GM10266 (cell line): ENCODE data around the gene SLC6A3.

Experiments
- DNase-seq: peaks from one replicate; pipeline ENCODE4 v3.0.0; 2012; ENCODE audit errors: extremely low spot score
- TF ChIP-seq, protein P1 (sequence below): IDR thresholded peaks from 2 replicates; pipeline ENCODE4 v1.5.1; 2012; ENCODE audit warnings: mild to moderate bottlenecking, low read depth; ENCODE audit not compliant: control insufficient read depth, insufficient read depth; ENCODE audit errors: missing control alignments

The SLC6A3 gene

DNA sequence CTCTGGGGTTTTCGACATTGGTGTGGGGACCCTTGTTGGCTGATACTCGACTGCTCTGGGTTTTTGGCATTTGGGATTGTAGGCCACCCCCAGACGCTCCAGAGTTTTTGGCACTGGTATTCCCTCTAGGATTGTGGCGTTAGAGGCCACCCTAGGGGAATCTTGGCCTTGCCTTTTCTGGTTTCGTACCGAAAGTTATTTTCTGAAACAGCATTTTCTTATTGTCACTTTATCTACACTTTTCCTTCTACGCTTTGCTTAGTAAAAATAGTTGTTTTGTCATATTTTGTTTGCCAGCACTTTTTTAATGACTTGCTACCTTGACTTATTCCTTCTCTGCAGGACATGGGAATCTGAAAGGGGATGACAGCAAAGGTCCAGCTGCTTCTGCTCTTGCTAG lies 75.2 kb downstream of the SLC6A3 start:
- TF ChIP-seq, protein P1, sequence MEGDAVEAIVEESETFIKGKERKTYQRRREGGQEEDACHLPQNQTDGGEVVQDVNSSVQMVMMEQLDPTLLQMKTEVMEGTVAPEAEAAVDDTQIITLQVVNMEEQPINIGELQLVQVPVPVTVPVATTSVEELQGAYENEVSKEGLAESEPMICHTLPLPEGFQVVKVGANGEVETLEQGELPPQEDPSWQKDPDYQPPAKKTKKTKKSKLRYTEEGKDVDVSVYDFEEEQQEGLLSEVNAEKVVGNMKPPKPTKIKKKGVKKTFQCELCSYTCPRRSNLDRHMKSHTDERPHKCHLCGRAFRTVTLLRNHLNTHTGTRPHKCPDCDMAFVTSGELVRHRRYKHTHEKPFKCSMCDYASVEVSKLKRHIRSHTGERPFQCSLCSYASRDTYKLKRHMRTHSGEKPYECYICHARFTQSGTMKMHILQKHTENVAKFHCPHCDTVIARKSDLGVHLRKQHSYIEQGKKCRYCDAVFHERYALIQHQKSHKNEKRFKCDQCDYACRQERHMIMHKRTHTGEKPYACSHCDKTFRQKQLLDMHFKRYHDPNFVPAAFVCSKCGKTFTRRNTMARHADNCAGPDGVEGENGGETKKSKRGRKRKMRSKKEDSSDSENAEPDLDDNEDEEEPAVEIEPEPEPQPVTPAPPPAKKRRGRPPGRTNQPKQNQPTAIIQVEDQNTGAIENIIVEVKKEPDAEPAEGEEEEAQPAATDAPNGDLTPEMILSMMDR = no peak
- no peak for DNase-seq

DNA sequence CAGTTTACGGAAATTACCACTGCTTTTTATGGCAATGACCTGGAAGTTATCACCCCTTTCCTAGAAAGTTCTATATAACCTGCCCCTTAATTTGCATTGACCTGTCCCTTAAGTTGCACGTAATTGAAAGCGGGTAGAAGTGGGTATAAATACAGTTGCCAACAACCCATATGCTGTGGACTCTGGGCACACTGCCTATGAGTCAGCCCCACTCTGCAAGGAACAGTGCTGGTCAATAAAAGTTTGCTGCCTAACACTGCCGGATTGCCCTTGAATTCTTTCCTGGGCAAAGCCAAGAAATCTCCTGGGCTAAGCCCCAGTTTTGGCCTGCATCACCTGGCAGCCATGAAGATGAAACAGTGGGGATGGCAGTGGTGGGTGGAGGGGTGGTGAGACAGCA lies 76.5 kb downstream of the SLC6A3 start:
- TF ChIP-seq, protein P1 = no peak

GRCh38 chr5:1368236-1368635 lies 77.0 kb downstream of the SLC6A3 start:
- TF ChIP-seq, protein P1 = no peak
- no peak for DNase-seq

More for the DNA sequence above, 76.5 kb downstream of the SLC6A3 start:
- no peak for DNase-seq

DNA sequence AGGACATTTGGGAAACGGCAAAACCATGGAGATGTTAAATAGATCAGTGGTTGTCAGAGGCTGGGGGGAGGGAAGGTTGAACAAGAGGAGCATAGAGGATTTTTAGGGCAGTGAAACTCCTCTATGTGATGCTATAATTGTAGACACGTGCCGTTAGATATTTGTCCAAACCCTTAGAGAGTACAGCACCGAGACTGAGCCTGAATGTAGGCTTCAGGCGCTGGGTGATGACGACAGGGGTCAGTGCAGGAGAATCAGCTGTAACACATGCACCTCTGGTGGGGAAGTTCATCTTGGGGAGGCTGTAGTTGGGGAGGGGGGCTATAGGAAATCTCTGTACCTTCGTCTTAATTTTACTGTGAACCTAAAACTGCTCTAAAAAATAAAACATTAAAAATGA lies 78.1 kb downstream of the SLC6A3 start:
- DNase-seq = no peak
- TF ChIP-seq, protein P1 = no peak

- DNase-seq = no peak
- TF ChIP-seq, protein P1 = no peak
Measured at GRCh38 chr5:1366514-1366913, 78.7 kb downstream of the SLC6A3 start.

- DNase-seq = no peak
- TF ChIP-seq, protein P1 = no peak
Measured at GRCh38 chr5:1364211-1364610, 81.0 kb downstream of the SLC6A3 start.

DNA sequence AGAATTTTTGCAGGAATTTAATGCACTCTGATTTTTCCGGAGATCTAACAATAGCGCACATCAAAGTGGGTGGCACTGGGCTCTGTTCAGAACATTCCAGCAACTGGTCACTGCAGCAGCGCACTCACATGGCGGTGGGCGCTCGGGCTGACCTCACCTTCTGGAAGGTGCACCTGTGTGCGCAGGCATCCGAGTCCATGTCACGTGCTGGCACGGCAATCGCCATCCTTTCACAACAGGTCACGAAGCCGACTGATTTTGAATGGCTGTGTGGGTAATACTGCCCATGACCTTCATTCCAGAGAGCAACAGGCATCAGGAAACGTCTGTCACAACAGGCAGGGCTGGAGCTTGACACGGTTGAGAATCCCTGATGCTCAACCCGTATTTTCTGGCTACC lies 81.7 kb downstream of the SLC6A3 start:
- TF ChIP-seq, protein P1 = no peak
- DNase-seq = no peak

- no peak for DNase-seq
- TF ChIP-seq, protein P1 = no peak
Measured at GRCh38 chr5:1363160-1363559, 82.1 kb downstream of the SLC6A3 start.
